Activated CD8-positive, alpha-beta T cell treated with anti-CD3 and anti-CD28 coated beads for 36 hours (primary cell): ENCODE results near the gene PPP1R9B. TPM values are rescaled to one million over a fixed set of nuclear protein-coding genes. Genes with fewer than 3 reads are reported as not detected.

Source experiments
- ATAC-seq: fragments of 200-7000 bp; cut with Tn5 transposase; one replicate; pipeline ENCODE4 v1.10.0; 2021; ENCODE audit warnings: mild to moderate bottlenecking, moderate library complexity
- CTCF ChIA-PET: fragments of 350-600 bp; sonication (Branson Sonifier 250); formaldehyde crosslinking; loops from one replicate; lab custom pipeline; 2021; ENCODE audit warnings: antibody characterized with exemption; lab: Charles Lee
- POLR2A ChIA-PET: fragments of 350-600 bp; sonication (Branson Sonifier 250); formaldehyde crosslinking; loops from one replicate; lab custom pipeline; 2021; ENCODE audit warnings: antibody characterized with exemption; lab: Charles Lee
- DNase-seq: peaks from one replicate; pipeline ENCODE4 v3.0.0-alpha.2; 2020
- H3K27ac Mint-ChIP-seq: one replicate; pipeline ENCODE4 v1.8.0; 2021; ENCODE audit warnings: mild to moderate bottlenecking, mixed read lengths
- H3K27me3 Mint-ChIP-seq: one replicate; pipeline ENCODE4 v1.8.0; 2021; ENCODE audit warnings: mixed read lengths
- H3K36me3 Mint-ChIP-seq: one replicate; pipeline ENCODE4 v1.8.0; 2021; ENCODE audit warnings: low read depth, mixed read lengths
- H3K4me1 Mint-ChIP-seq: one replicate; pipeline ENCODE4 v1.8.0; 2021; ENCODE audit warnings: low read depth, mixed read lengths
- H3K4me3 Mint-ChIP-seq: one replicate; pipeline ENCODE4 v1.8.0; 2021; ENCODE audit warnings: mild to moderate bottlenecking, moderate library complexity, mixed read lengths
- H3K9me3 Mint-ChIP-seq: one replicate; pipeline ENCODE4 v1.8.0; 2021; ENCODE audit warnings: mixed read lengths
- intact Hi-C: fragments of 100-400 bp; cut with micrococcal nuclease; formaldehyde crosslinking; loops from one replicate; pipeline ENCODE4 v1.10.0; 2022
- total RNA-seq, 2 experiments: library from RNA; stranded (reverse); gene quantifications; one replicate each; pipeline ENCODE4 v1.2.3, GENCODE V29; 2021
- TF ChIP-seq, protein P1 (sequence below): fragments of 200-600 bp; IDR thresholded peaks from one replicate; pipeline ENCODE4 v1.8.0; 2022; ENCODE audit warnings: antibody characterized with exemption, mild to moderate bottlenecking

PPP1R9B gene
- total RNA-seq, 2 experiments from 2014 or later, result 52.4 to 56.4 TPM

- ChIA-PET POLR2A (interaction anchor here (0.6 to 2.5 kb wide), 5 partner anchors 12 to 46 kb away, joined by 3 to 15 read pairs (median 3); no protein-coding TSS in a partner anchor), CTCF (interaction anchor here (0.7 to 4.5 kb wide), 21 partner anchors 9 to 157 kb away, joined by 3 to 58 read pairs (median 6); partner anchors contain the start of genes PPP1R9B, SAMD14 and SGCA)
- TF ChIP-seq, protein P1, sequence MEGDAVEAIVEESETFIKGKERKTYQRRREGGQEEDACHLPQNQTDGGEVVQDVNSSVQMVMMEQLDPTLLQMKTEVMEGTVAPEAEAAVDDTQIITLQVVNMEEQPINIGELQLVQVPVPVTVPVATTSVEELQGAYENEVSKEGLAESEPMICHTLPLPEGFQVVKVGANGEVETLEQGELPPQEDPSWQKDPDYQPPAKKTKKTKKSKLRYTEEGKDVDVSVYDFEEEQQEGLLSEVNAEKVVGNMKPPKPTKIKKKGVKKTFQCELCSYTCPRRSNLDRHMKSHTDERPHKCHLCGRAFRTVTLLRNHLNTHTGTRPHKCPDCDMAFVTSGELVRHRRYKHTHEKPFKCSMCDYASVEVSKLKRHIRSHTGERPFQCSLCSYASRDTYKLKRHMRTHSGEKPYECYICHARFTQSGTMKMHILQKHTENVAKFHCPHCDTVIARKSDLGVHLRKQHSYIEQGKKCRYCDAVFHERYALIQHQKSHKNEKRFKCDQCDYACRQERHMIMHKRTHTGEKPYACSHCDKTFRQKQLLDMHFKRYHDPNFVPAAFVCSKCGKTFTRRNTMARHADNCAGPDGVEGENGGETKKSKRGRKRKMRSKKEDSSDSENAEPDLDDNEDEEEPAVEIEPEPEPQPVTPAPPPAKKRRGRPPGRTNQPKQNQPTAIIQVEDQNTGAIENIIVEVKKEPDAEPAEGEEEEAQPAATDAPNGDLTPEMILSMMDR, result peak; percentile 94
- Mint-ChIP-seq H3K27ac (peak overlapping the region; percentile 61), H3K36me3 (peaks cover 76% of the 10 kb centered on the region), H3K4me3 (no peak overlapping the region), H3K9me3 (no peaks in the 10 kb centered on the region), H3K27me3 (no peaks in the 10 kb centered on the region), H3K4me1 (peaks cover 53% of the 10 kb centered on the region)
- DNase-seq (peak; percentile 87), ATAC-seq (peak; percentile 90)
- intact Hi-C loops, result no loop called here
Measured at GRCh38 chr17:50139950-50140885, 10.3 kb downstream of the PPP1R9B start.

GRCh38 chr17:50139185-50139783, 11.2 kb downstream of the PPP1R9B start:
- DNase-seq (no peak), ATAC-seq (no peak)
- Mint-ChIP-seq H3K4me3 (no peak overlapping the region), H3K27me3 (no peaks in the 10 kb centered on the region), H3K4me1 (peaks cover 44% of the 10 kb centered on the region), H3K36me3 (peaks cover 71% of the 10 kb centered on the region), H3K27ac (no peak overlapping the region), H3K9me3 (no peaks in the 10 kb centered on the region)
- TF ChIP-seq, protein P1, result no peak
- ChIA-PET POLR2A (interaction anchor here (0.7 to 2.5 kb wide), 6 partner anchors 9 to 61 kb away, joined by 3 to 15 read pairs (median 4); partner anchors contain the start of gene SAMD14), CTCF (interaction anchor here (0.7 to 4.5 kb wide), 22 partner anchors 8 to 157 kb away, joined by 3 to 58 read pairs (median 6); partner anchors contain the start of genes PPP1R9B and SAMD14)
- intact Hi-C loops, result no loop called here

- TF ChIP-seq, protein P1, result no peak
- intact Hi-C loops, result no loop called here
- Mint-ChIP-seq H3K27ac (no peak overlapping the region), H3K36me3 (peaks cover 54% of the 10 kb centered on the region), H3K9me3 (no peaks in the 10 kb centered on the region), H3K4me1 (peaks cover 23% of the 10 kb centered on the region), H3K27me3 (no peaks in the 10 kb centered on the region), H3K4me3 (no peak overlapping the region)
- no peak for DNase-seq
- ChIA-PET POLR2A (no interaction called here), CTCF (interaction anchor here (1.2 to 1.9 kb wide), 6 partner anchors 9 to 81 kb away, joined by 3 to 6 read pairs (median 4); partner anchors contain the start of gene ITGA3)
- ATAC-seq, result no peak
Measured at GRCh38 chr17:50137042-50137441, 13.4 kb downstream of the PPP1R9B start.

DNA sequence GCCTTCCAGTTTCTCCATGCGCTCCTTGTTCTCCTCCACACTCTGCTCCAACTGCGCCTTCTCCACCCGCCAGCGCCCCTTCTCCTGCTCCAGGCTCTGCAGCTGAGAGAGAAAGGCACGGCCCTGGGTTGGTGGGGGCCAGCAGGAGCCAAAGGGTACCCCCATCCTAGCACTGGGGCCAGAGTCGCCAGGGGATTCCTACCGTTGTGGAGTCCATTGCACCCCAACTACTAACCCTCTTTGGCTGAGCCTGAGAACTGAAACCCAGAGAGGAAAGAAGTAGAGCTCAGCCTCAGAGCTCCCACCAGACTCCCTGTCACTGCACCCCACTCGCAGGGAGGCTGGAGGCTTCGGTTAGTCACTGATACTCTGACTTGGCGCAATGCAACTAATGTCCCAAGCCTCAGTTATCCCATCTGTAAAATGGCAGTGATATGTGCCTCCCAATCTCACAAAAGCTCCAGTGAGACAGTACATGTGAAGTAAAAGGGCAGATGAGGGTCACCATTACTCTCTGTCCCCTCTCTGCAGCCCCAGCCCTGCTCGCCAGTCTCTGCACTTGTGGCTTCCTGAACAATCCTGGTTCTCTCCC, 14.3 kb downstream of the PPP1R9B start:
- H3K27ac Mint-ChIP-seq, result no peak overlapping the region
- DNase-seq (no peak), ATAC-seq (no peak)
- peaks cover 51% of the 10 kb centered on the region for H3K36me3 Mint-ChIP-seq
- ChIA-PET CTCF (interaction anchor here (0.8 to 1.9 kb wide), 8 partner anchors 9 to 80 kb away, joined by 3 to 6 read pairs (median 4); partner anchors contain the start of gene ITGA3), POLR2A (interaction anchor here (1.4 kb wide), 1 partner anchor 17 kb away, joined by 3 read pairs; no protein-coding TSS in a partner anchor)
- peaks cover 22% of the 10 kb centered on the region for H3K4me1 Mint-ChIP-seq
- no peak overlapping the region for H3K4me3 Mint-ChIP-seq
- H3K9me3 Mint-ChIP-seq, result no peaks in the 10 kb centered on the region
- H3K27me3 Mint-ChIP-seq, result no peaks in the 10 kb centered on the region
- TF ChIP-seq, protein P1, result no peak
- intact Hi-C loops, result no loop called here
